Spleen (tissue), 11 donors: ENCODE data around the gene HLF. TPM values are rescaled to one million over a fixed set of nuclear protein-coding genes. Genes with fewer than 3 reads are reported as not detected.

ENCODE experiments used
- DNase-seq: peaks from one replicate; pipeline ENCODE4 v3.0.0-alpha.2; 2020
- H3K27ac ChIP-seq, 8 donors: fragments of 200-600 bp; sonication (generic) in 7 of 8; 1 replicate in 4 of 8; 2 replicates in 4 of 8; pipeline versions ENCODE4 v1.5.0 to v1.8.0; 2016 to 2021; ENCODE audit warnings: inconsistent platforms in 4 of 8, mild to moderate bottlenecking in 4 of 8, moderate library complexity in 1 of 8
- H3K27me3 ChIP-seq, 7 donors: fragments of 200-600 bp; sonication (generic) in 6 of 7; replicated peaks in 1 of 7; 1 replicate in 4 of 7; 2 replicates in 3 of 7; pipeline versions ENCODE4 v1.5.0 to v1.8.0; 2016 to 2021; ENCODE audit warnings: inconsistent platforms in 3 of 7, mild to moderate bottlenecking in 1 of 7
- H3K36me3 ChIP-seq, 6 donors: fragments of 200-600 bp; sonication (generic) in 5 of 6; 1 replicate in 4 of 6; 2 replicates in 2 of 6; pipeline versions ENCODE4 v1.5.0 to v1.8.0; 2016 to 2021; ENCODE audit warnings: inconsistent platforms in 2 of 6
- H3K4me1 ChIP-seq, 6 donors: fragments of 200-600 bp; sonication (generic) in 5 of 6; 1 replicate in 3 of 6; 2 replicates in 3 of 6; pipeline versions ENCODE4 v1.5.0 to v1.8.0; 2016 to 2021; ENCODE audit warnings: inconsistent platforms in 3 of 6
- H3K4me3 ChIP-seq, 8 donors: fragments of 200-600 bp; sonication (generic) in 7 of 8; 1 replicate in 4 of 8; 2 replicates in 4 of 8; pipeline versions ENCODE4 v1.5.0 to v1.8.0; 2016 to 2021; ENCODE audit warnings: inconsistent platforms in 4 of 8, mild to moderate bottlenecking in 4 of 8, moderate library complexity in 2 of 8
- H3K9me3 ChIP-seq, 8 donors: fragments of 200-600 bp; sonication (generic) in 7 of 8; 1 replicate in 4 of 8; 2 replicates in 4 of 8; pipeline versions ENCODE4 v1.5.0 to v1.8.0; 2016 to 2021; ENCODE audit warnings: inconsistent platforms in 4 of 8
- CTCF ChIP-seq, 11 experiments: fragments of 200-600 bp in 7 of 11; fragments of 450-650 bp in 4 of 11; sonication (generic) in 4 of 11; IDR thresholded peaks in 8 of 11; conservative IDR thresholded peaks in 3 of 11; 1 replicate in 7 of 11; 2 replicates in 4 of 11; pipeline versions ENCODE4 v1.4.0 to v1.8.0; 2016 to 2021; ENCODE audit warnings: antibody characterized with exemption in 11 of 11, inconsistent platforms in 4 of 11, mild to moderate bottlenecking in 1 of 11
- POLR2A ChIP-seq, 3 donors: fragments of 450-650 bp; IDR thresholded peaks; one replicate each; pipeline ENCODE4 v1.5.1; 2017; ENCODE audit warnings: antibody characterized with exemption in 3 of 3, mild to moderate bottlenecking in 1 of 3
- POLR2AphosphoS5 ChIP-seq, 3 donors: sonication (generic); formaldehyde crosslinking; IDR thresholded peaks; one replicate each; pipeline ENCODE4 v1.5.1; 2017; ENCODE audit warnings: antibody characterized with exemption in 3 of 3
- WGBS, 5 donors: extraction: QIAGEN DNeasy Blood & Tissue Kit in 3 of 5; methylation state at CpG; one replicate each; pipeline versions ENCODE4 v1.1.5 to v1.1.7; 2013 to 2018; 5-methylcytosine and 5-hydroxymethylcytosine counted together
- intact Hi-C: fragments of 100-400 bp; cut with DNase I; formaldehyde crosslinking; loops from one replicate; pipeline ENCODE4 v1.15.0; 2023; ENCODE audit warnings: low total_unique reads
- polyA plus RNA-seq, 3 donors: library from polyadenylated mRNA; stranded (reverse); fragments of 200-250 nt; gene quantifications; one replicate each; pipeline ENCODE4 v1.2.1, GENCODE V29; 2013
- total RNA-seq, 7 donors: library from RNA; depleted of rRNA in 3 of 7; stranded (reverse); fragments of >200 nt in 3 of 7; fragmentation: NEBNext Ultra II Directional in 4 of 7; extraction: Animal tissue kit (Norgen Biotek cat#: 25700) in 4 of 7; gene quantifications; one replicate each; pipeline versions ENCODE4 v1.1.0 to v1.2.1, GENCODE V29; 2016 to 2021
- donor health status: healthy with polysubstance abuse.
- donor health status: DM: no; HTN: no; CAD: no; lungs with moderate emphysema.
- donor health status: DM: no; HTN: no; CAD: no.
- donor health status: Bipolar disorder and iron deficiency.
- donor health status: healthy.
- donor health status: DM: no; HTN: no; CAD: no.
- donor health status: DM: yes; HTN: yes; CAD: no.

The HLF gene
- total and polyA plus RNA-seq, 10 donors: 1.6 to 37.9 (median 12.9) TPM

- no peak for TF ChIP-seq CTCF (IDR thresholded peaks at IDR 0.05 in 8 of 11, conservative IDR thresholded peaks at IDR 0.05 in 3 of 11)
- TF ChIP-seq POLR2AphosphoS5 (IDR thresholded peaks at IDR 0.05): no peak
- no peak for TF ChIP-seq POLR2A (IDR thresholded peaks at IDR 0.05)
- Histone ChIP-seq H3K4me1 (peaks cover 0 to 56% (median 23%) of the 10 kb centered on the region in 6 donors), H3K27ac (peak overlapping the region in 6 of 8 donors; percentile 26 to 84 (median 73)), H3K9me3 (no peaks in the 10 kb centered on the region), H3K36me3 (no peaks in the 10 kb centered on the region), H3K4me3 (no peak overlapping the region), H3K27me3 (peaks cover 0 to 20% (median 0%) of the 10 kb centered on the region in 7 donors)
- DNase-seq: no peak
- WGBS, 5 donors: 64 to 88% (median 82%) methylated on average over 2 of the region's 2 CpGs
- intact Hi-C loops: no loop called here
These were observed 13.6 kb downstream of the HLF start for GRCh38 chr17:55278173-55278961.

GRCh38 chr17:55279203-55279602 lies 14.4 kb downstream of the HLF start:
- no peak for TF ChIP-seq POLR2A (IDR thresholded peaks at IDR 0.05)
- 86 to 93% (median 86%) methylated on average over 1 of the region's 1 CpG for WGBS, 5 donors
- Histone ChIP-seq H3K4me1 (peaks cover 0 to 56% (median 25%) of the 10 kb centered on the region in 6 donors), H3K27ac (peak overlapping the region in 4 of 8 donors; percentile 15 to 84 (median 74)), H3K9me3 (no peaks in the 10 kb centered on the region), H3K4me3 (no peak overlapping the region), H3K27me3 (peaks cover 0 to 13% (median 0%) of the 10 kb centered on the region in 7 donors), H3K36me3 (no peaks in the 10 kb centered on the region)
- no peak for DNase-seq
- intact Hi-C loops: no loop called here

- no peak overlapping the region for H3K27ac ChIP-seq
- intact Hi-C loops: no loop called here
- no peaks in the 10 kb centered on the region for H3K36me3 ChIP-seq
- WGBS, 5 donors: 69 to 97% (median 93%) methylated on average over 2 of the region's 2 CpGs
- TF ChIP-seq POLR2AphosphoS5 (IDR thresholded peaks at IDR 0.05) (no peak), POLR2A (IDR thresholded peaks at IDR 0.05) (no peak), CTCF (IDR thresholded peaks at IDR 0.05 in 8 of 11, conservative IDR thresholded peaks at IDR 0.05 in 3 of 11) (no peak)
- H3K27me3 ChIP-seq: peaks cover 0 to 7% (median 0%) of the 10 kb centered on the region in 7 donors
- DNase-seq: no peak
- H3K9me3 ChIP-seq: no peaks in the 10 kb centered on the region
- H3K4me3 ChIP-seq: no peak overlapping the region
- peaks cover 0 to 56% (median 26%) of the 10 kb centered on the region in 6 donors for H3K4me1 ChIP-seq
These were observed 15.0 kb downstream of the HLF start for GRCh38 chr17:55279788-55280187.

- Histone ChIP-seq H3K4me1 (peaks cover 0 to 56% (median 26%) of the 10 kb centered on the region in 6 donors), H3K27me3 (peaks cover 0 to 4% (median 0%) of the 10 kb centered on the region in 7 donors), H3K27ac (no peak overlapping the region), H3K36me3 (no peaks in the 10 kb centered on the region), H3K9me3 (no peaks in the 10 kb centered on the region), H3K4me3 (no peak overlapping the region)
- DNase-seq: no peak
- TF ChIP-seq POLR2A (IDR thresholded peaks at IDR 0.05) (no peak), POLR2AphosphoS5 (IDR thresholded peaks at IDR 0.05) (no peak), CTCF (IDR thresholded peaks at IDR 0.05 in 8 of 11, conservative IDR thresholded peaks at IDR 0.05 in 3 of 11) (no peak)
- intact Hi-C loops: no loop called here
These were observed 15.5 kb downstream of the HLF start for GRCh38 chr17:55280212-55280611.
